Smooth muscle cell (in vitro differentiated cells): ENCODE results near the gene MBD6. TPM values are rescaled to one million over a fixed set of nuclear protein-coding genes. Genes with fewer than 3 reads are reported as not detected.

Experiments used
- DNase-seq: peaks from one replicate; lab custom pipeline; 2025; ENCODE audit not compliant: unreplicated experiment; lab: John Stamatoyannopoulos, UW
- H2AFZ ChIP-seq: fragments of 200-600 bp; sonication (generic); 2 replicates; pipeline ENCODE4 v1.6.0; 2016; ENCODE audit warnings: antibody characterized with exemption, low read depth, mild to moderate bottlenecking
- H3F3A ChIP-seq: fragments of 200-600 bp; sonication (generic); 2 replicates; pipeline ENCODE4 v1.6.0; 2017; ENCODE audit warnings: antibody characterized with exemption, low read depth
- H3K27ac ChIP-seq: fragments of 200-600 bp; sonication (generic); 2 replicates; pipeline ENCODE4 v1.5.1; 2016; ENCODE audit warnings: low read depth, mild to moderate bottlenecking
- H3K27me3 ChIP-seq: fragments of 200-600 bp; sonication (generic); 2 replicates; pipeline ENCODE4 v1.6.1; 2016; ENCODE audit warnings: low read depth, mild to moderate bottlenecking
- H3K36me3 ChIP-seq: fragments of 200-600 bp; sonication (generic); 2 replicates; pipeline ENCODE4 v1.5.1; 2016; ENCODE audit warnings: low read depth
- H3K4me1 ChIP-seq: fragments of 200-600 bp; sonication (generic); 2 replicates; pipeline ENCODE4 v1.5.1; 2016; ENCODE audit warnings: low read depth
- H3K4me2 ChIP-seq: fragments of 200-600 bp; sonication (generic); 2 replicates; pipeline ENCODE4 v1.6.0; 2016; ENCODE audit warnings: mild to moderate bottlenecking
- H3K4me3 ChIP-seq: fragments of 200-600 bp; sonication (generic); 2 replicates; pipeline ENCODE4 v1.5.1; 2016; ENCODE audit warnings: mild to moderate bottlenecking
- H3K79me2 ChIP-seq: fragments of 200-600 bp; sonication (generic); 2 replicates; pipeline ENCODE4 v1.6.0; 2016; ENCODE audit warnings: low read depth, mild to moderate bottlenecking
- H3K9ac ChIP-seq: fragments of 200-600 bp; sonication (generic); 2 replicates; pipeline ENCODE4 v1.6.0; 2016; ENCODE audit warnings: low read depth
- H3K9me3 ChIP-seq: fragments of 200-600 bp; sonication (generic); replicated peaks from 2 replicates; pipeline ENCODE4 v1.5.1; 2016; ENCODE audit warnings: low read depth
- H4K20me1 ChIP-seq: fragments of 200-600 bp; sonication (generic); 2 replicates; pipeline ENCODE4 v1.6.0; 2016; ENCODE audit warnings: low read depth
- CTCF ChIP-seq: fragments of 200-600 bp; sonication (generic); IDR thresholded peaks from 2 replicates; pipeline ENCODE4 v1.5.1; 2017; ENCODE audit warnings: borderline replicate concordance, mild to moderate bottlenecking, antibody characterized with exemption; ENCODE audit not compliant: insufficient read depth, poor library complexity, severe bottlenecking
- WGBS: methylation state at CpG from one replicate; pipeline ENCODE4 v1.1.7; 2016; ENCODE audit warnings: low lambda C conversion rate; 5-methylcytosine and 5-hydroxymethylcytosine counted together
- polyA plus RNA-seq: library from polyadenylated mRNA; unstranded; fragments of >200 nt; fragmentation: Nextera tagmentation; extraction: Ambion mirVana; gene quantifications from 2 replicates; pipeline ENCODE4 v1.2.1, GENCODE V29; 2016
- total RNA-seq: library from RNA; depleted of rRNA; stranded (reverse); fragments of >200 nt; gene quantifications from 2 replicates; pipeline ENCODE4 v1.2.3, GENCODE V29; 2014

The MBD6 gene
- total RNA-seq (3.7 and 9.1 TPM in 2 replicates), polyA plus RNA-seq (11.7 and 18.4 TPM in 2 replicates)

- H3F3A ChIP-seq: peaks cover 48% of the 10 kb centered on the region
- no peaks in the 10 kb centered on the region for H3K36me3 ChIP-seq
- H3K4me2 ChIP-seq: peak within 1 kb of the TSS; percentile 92
- no peaks in the 10 kb centered on the region for H3K9me3 ChIP-seq
- H3K4me3 ChIP-seq: peak within 1 kb of the TSS; percentile 97
- H2AFZ ChIP-seq: peak within 1 kb of the TSS; percentile 44
- peak within 1 kb of the TSS; percentile 91 for H3K9ac ChIP-seq
- peak within 1 kb of the TSS; percentile 97 for H3K27ac ChIP-seq
- no peak for TF ChIP-seq CTCF
- peak; percentile 98 for DNase-seq
- peaks cover 60% of the 10 kb centered on the region for H4K20me1 ChIP-seq
- under 1% methylated on average over 42 of the region's 57 CpGs for WGBS
- H3K27me3 ChIP-seq: no peaks in the 10 kb centered on the region
- peaks cover 34% of the 10 kb centered on the region for H3K4me1 ChIP-seq
- peaks cover 50% of the 10 kb centered on the region for H3K79me2 ChIP-seq
Measured at GRCh38 chr12:57522011-57522886, at the start of gene MBD6. Gene MBD6 (plus strand): TSS chr12:57522824. CDS start chr12:57524304, 1,480 bp downstream.

- Histone ChIP-seq H2AFZ (no peak overlapping the region), H3K9me3 (no peaks in the 10 kb centered on the region), H3K4me3 (no peak overlapping the region), H3K27ac (no peak overlapping the region), H3K27me3 (peaks cover 63% of the 10 kb centered on the region), H3K9ac (no peak overlapping the region), H3K4me1 (peaks cover 13% of the 10 kb centered on the region), H3K36me3 (no peaks in the 10 kb centered on the region), H3K4me2 (no peak overlapping the region), H3F3A (no peaks in the 10 kb centered on the region), H4K20me1 (no peaks in the 10 kb centered on the region), H3K79me2 (no peaks in the 10 kb centered on the region)
- no peak for DNase-seq
- no peak for TF ChIP-seq CTCF
- 86% methylated on average over 3 of the region's 3 CpGs for WGBS
Measured at GRCh38 chr12:57473392-57473791, 49.2 kb upstream of the MBD6 start.

GRCh38 chr12:57473886-57474285 is 48.7 kb upstream of the MBD6 start:
- peaks cover 63% of the 10 kb centered on the region for H3K27me3 ChIP-seq

More at GRCh38 chr12:57473886-57474285, 48.7 kb upstream of the MBD6 start:
- DNase-seq: no peak
- Histone ChIP-seq H3K79me2 (no peaks in the 10 kb centered on the region), H3K4me3 (no peak overlapping the region), H3K9me3 (no peaks in the 10 kb centered on the region), H3K9ac (no peak overlapping the region), H3K36me3 (no peaks in the 10 kb centered on the region), H2AFZ (no peak overlapping the region), H3F3A (no peaks in the 10 kb centered on the region), H3K4me1 (peaks cover 13% of the 10 kb centered on the region), H3K4me2 (no peak overlapping the region), H4K20me1 (no peaks in the 10 kb centered on the region), H3K27ac (no peak overlapping the region)
- 89% methylated on average over 5 of the region's 5 CpGs for WGBS
- TF ChIP-seq CTCF: no peak
